Ovary (tissue), 9 donors: Measurements from ENCODE around the gene KCNAB2. TPM values are rescaled to one million over a fixed set of nuclear protein-coding genes. Genes with fewer than 3 reads are reported as not detected.

Experiments
- DNase-seq, 5 donors: peaks; one replicate each; pipeline ENCODE4 v3.0.0-alpha.2; 2019 to 2020
- H3K27ac ChIP-seq, 2 donors: fragments of 200-600 bp; one replicate each; pipeline versions ENCODE4 v1.5.1 to v1.8.0; 2019 to 2022
- H3K27me3 ChIP-seq: fragments of 200-600 bp; one replicate; pipeline ENCODE4 v1.8.0; 2022
- H3K36me3 ChIP-seq: fragments of 200-600 bp; sonication (generic); one replicate; pipeline ENCODE4 v1.5.1; 2019
- H3K4me1 ChIP-seq: one replicate; pipeline ENCODE4 v1.8.1; 2013; ENCODE audit warnings: mild to moderate bottlenecking, moderate library complexity; ENCODE audit not compliant: insufficient read depth
- H3K4me3 ChIP-seq: fragments of 200-600 bp; sonication (generic); one replicate; pipeline ENCODE4 v1.5.1; 2017
- H3K9me3 ChIP-seq, 2 donors: fragments of 200-600 bp in 1 of 2; sonication (generic) in 1 of 2; one replicate each; pipeline versions ENCODE4 v1.5.1 to v1.8.1; 2013 to 2019; ENCODE audit warnings: mild to moderate bottlenecking in 1 of 2, moderate library complexity in 1 of 2
- EP300 ChIP-seq: sonication (generic); formaldehyde crosslinking; IDR thresholded peaks from one replicate; pipeline ENCODE4 v1.6.1; 2017; ENCODE audit warnings: antibody characterized with exemption
- POLR2A ChIP-seq: fragments of 450-650 bp; IDR thresholded peaks from one replicate; pipeline ENCODE4 v1.6.1; 2017; ENCODE audit warnings: antibody characterized with exemption, mild to moderate bottlenecking, moderate library complexity
- whole genome bisulfite sequencing, 3 donors: extraction: QIAGEN DNeasy Blood & Tissue Kit in 1 of 3; methylation state at CpG; one replicate each; pipeline versions ENCODE4 v1.1.5 to v1.1.7; 2013 to 2017; 5-methylcytosine and 5-hydroxymethylcytosine counted together
- intact Hi-C, 4 donors: fragments of 100-400 bp; cut with DNase I; formaldehyde crosslinking; loops; one replicate each; pipeline versions ENCODE4 v1.11.0 to v1.15.1; 2022 to 2023
- polyA plus RNA-seq, 2 donors: library from polyadenylated mRNA; stranded (reverse); fragments of 200-250 nt in 1 of 2; fragments of 350-450 nt in 1 of 2; fragmentation: Illumina TruSeq in 1 of 2; extraction: RNeasy Lipid Tissue Mini Kit (QIAGEN cat#74804) in 1 of 2; gene quantifications; one replicate each; pipeline ENCODE4 v1.2.3, GENCODE V29; 2013 to 2014
- total RNA-seq, 7 donors: library from RNA; depleted of rRNA in 2 of 7; stranded (reverse); fragments of >200 nt in 2 of 7; fragmentation: NEBNext Ultra II Directional in 3 of 7; extraction: Animal tissue kit (Norgen Biotek cat#: 25700) in 3 of 7; gene quantifications; one replicate each; pipeline versions ENCODE4 v1.1.0 to v1.2.4, GENCODE V29; 2016 to 2023
- TF ChIP-seq, protein P1 (sequence below), 3 donors: fragments of 450-650 bp in 2 of 3; fragments of 200-600 bp in 1 of 3; IDR thresholded peaks; one replicate each; pipeline versions ENCODE4 v1.5.1 to v1.8.0; 2016 to 2022; ENCODE audit warnings: antibody characterized with exemption in 3 of 3, mild to moderate bottlenecking in 1 of 3
- donor health status: DM: no; HTN: no; CAD: no; lungs with moderate emphysema.
- donor health status: DM: no; HTN: no; CAD: no.
- donor health status: Bipolar disorder and iron deficiency.
- donor health status: DM: yes; HTN: yes; CAD: no.
- donor health status: DM: no; HTN: no; CAD: no.
- donor health status: DM: yes; HTN: yes; CAD: no.

The KCNAB2 gene
- total and polyA plus RNA-seq, 9 donors, result 2.9 to 18.3 (median 7.1) TPM

GRCh38 chr1:6099297-6099696 lies 53.6 kb downstream of the KCNAB2 start:
- intact Hi-C loops, result no loop called here
- TF ChIP-seq POLR2A (no peak), EP300 (no peak)
- TF ChIP-seq, protein P1, sequence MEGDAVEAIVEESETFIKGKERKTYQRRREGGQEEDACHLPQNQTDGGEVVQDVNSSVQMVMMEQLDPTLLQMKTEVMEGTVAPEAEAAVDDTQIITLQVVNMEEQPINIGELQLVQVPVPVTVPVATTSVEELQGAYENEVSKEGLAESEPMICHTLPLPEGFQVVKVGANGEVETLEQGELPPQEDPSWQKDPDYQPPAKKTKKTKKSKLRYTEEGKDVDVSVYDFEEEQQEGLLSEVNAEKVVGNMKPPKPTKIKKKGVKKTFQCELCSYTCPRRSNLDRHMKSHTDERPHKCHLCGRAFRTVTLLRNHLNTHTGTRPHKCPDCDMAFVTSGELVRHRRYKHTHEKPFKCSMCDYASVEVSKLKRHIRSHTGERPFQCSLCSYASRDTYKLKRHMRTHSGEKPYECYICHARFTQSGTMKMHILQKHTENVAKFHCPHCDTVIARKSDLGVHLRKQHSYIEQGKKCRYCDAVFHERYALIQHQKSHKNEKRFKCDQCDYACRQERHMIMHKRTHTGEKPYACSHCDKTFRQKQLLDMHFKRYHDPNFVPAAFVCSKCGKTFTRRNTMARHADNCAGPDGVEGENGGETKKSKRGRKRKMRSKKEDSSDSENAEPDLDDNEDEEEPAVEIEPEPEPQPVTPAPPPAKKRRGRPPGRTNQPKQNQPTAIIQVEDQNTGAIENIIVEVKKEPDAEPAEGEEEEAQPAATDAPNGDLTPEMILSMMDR (IDR thresholded peaks at IDR 0.05), result no peak
- Histone ChIP-seq H3K27me3 (no peaks in the 10 kb centered on the region), H3K27ac (no peak overlapping the region), H3K4me3 (no peak overlapping the region), H3K36me3 (no peaks in the 10 kb centered on the region), H3K9me3 (no peaks in the 10 kb centered on the region), H3K4me1 (peaks cover 15% of the 10 kb centered on the region)
- no peak for DNase-seq
- WGBS, 3 donors, result 87 to 91% (median 90%) methylated on average over 13 to 15 of the region's 15 CpGs

- Histone ChIP-seq H3K27ac (no peak overlapping the region), H3K4me3 (no peak overlapping the region), H3K9me3 (no peaks in the 10 kb centered on the region), H3K27me3 (no peaks in the 10 kb centered on the region), H3K4me1 (peaks cover 15% of the 10 kb centered on the region), H3K36me3 (no peaks in the 10 kb centered on the region)
- 85 to 88% (median 86%) methylated on average over 18 to 27 of the region's 27 CpGs for WGBS, 3 donors
- TF ChIP-seq POLR2A (no peak), EP300 (no peak)
- TF ChIP-seq, protein P1 (IDR thresholded peaks at IDR 0.05), result no peak
- intact Hi-C loops, result no loop called here
- peak in 1 of 5 donors; percentile 13 for DNase-seq
These were observed 54.4 kb downstream of the KCNAB2 start for GRCh38 chr1:6099787-6100765.

DNA sequence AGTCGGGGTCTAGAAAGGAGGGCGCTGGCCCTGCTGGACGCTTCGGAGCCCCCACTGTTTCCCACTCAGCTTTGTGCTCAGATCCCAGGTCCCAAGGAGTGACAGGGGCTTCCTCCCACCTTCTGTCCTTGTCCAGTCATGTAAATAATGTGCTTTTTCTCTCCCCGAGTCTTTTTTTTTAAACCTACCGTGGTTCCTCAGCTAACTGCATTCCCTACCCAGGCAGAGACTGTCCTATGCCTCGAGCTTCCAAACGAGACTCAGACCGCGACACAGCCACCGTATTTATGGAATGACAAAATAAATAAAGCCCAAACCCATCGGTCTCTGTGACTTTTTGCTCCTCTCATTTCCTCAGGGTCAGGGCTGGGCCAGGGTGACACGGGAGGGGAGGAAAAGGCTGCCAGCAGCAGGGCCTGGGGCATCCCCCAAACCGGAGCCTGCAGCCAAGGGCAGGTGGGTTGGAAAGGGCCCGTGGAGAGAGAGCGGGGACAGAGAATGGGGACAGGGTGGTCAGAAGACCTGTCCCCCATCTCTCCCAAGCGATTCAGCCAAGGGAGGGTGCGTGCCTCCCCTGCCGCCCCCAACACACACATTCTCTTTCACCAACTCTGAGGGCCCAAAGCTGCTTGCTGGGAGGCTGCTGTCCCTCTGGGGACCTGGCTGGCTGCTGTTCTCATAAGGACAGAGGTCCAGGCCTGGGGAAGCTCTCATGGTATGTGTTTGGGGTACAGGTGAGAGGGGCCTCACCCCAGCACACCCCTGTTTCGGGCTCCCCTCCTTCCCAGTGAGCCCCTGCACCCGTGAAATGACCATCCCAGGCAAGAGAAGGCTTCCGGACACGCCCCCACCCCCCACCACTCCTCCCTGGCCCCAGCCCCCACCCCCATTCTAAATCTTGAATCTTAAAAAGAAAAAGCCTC lies 55.4 kb downstream of the KCNAB2 start:
- H3K27me3 ChIP-seq, result no peaks in the 10 kb centered on the region
- intact Hi-C loops, result no loop called here
- DNase-seq, result no peak

More for the DNA sequence above, 55.4 kb downstream of the KCNAB2 start:
- TF ChIP-seq EP300 (no peak), POLR2A (no peak)
- TF ChIP-seq, protein P1 (IDR thresholded peaks at IDR 0.05), result no peak
- Histone ChIP-seq H3K4me1 (peaks cover 15% of the 10 kb centered on the region), H3K27ac (no peak overlapping the region), H3K9me3 (no peaks in the 10 kb centered on the region), H3K36me3 (no peaks in the 10 kb centered on the region), H3K4me3 (no peak overlapping the region)
- WGBS, 3 donors, result 51 to 62% (median 53%) methylated on average over 23 of the region's 23 CpGs
